Loucy (cell line): ENCODE measurements around the gene CDCP1.

Experiments
- H2AFZ ChIP-seq: fragments of 200-600 bp; sonication (generic); 2 replicates; pipeline ENCODE4 v1.6.0; 2016; ENCODE audit warnings: antibody characterized with exemption, mild to moderate bottlenecking, low read length, moderate library complexity
- H3F3A ChIP-seq: fragments of 200-600 bp; 2 replicates; pipeline ENCODE4 v1.6.0; 2016; ENCODE audit warnings: antibody characterized with exemption, low read depth, mild to moderate bottlenecking
- H3K27me3 ChIP-seq: fragments of 200-600 bp; sonication (generic); 2 replicates; pipeline ENCODE4 v1.6.1; 2014; ENCODE audit warnings: low read length, mild to moderate bottlenecking; ENCODE audit not compliant: insufficient read depth, poor library complexity, severe bottlenecking
- H3K36me3 ChIP-seq: fragments of 200-600 bp; sonication (generic); 2 replicates; pipeline ENCODE4 v1.6.1; 2016; ENCODE audit warnings: low read length; ENCODE audit not compliant: insufficient read depth
- H3K4me1 ChIP-seq: fragments of 200-600 bp; sonication (generic); 2 replicates; pipeline ENCODE4 v1.5.1; 2014; ENCODE audit warnings: low read length, mild to moderate bottlenecking; ENCODE audit not compliant: insufficient read depth, poor library complexity, severe bottlenecking
- H3K4me2 ChIP-seq: fragments of 200-600 bp; sonication (generic); 2 replicates; pipeline ENCODE4 v1.6.0; 2014; ENCODE audit warnings: antibody characterized with exemption, low read length, low read depth, mild to moderate bottlenecking; ENCODE audit not compliant: poor library complexity, severe bottlenecking
- H3K4me3 ChIP-seq: fragments of 200-600 bp; sonication (generic); 2 replicates; pipeline ENCODE4 v1.5.1; 2014; ENCODE audit warnings: low read length, mild to moderate bottlenecking, mixed read lengths; ENCODE audit not compliant: poor library complexity, severe bottlenecking
- H3K79me2 ChIP-seq: fragments of 200-600 bp; sonication (generic); 2 replicates; pipeline ENCODE4 v1.6.1; 2014; ENCODE audit warnings: low read length; ENCODE audit not compliant: insufficient read depth
- H3K9ac ChIP-seq: fragments of 200-600 bp; sonication (generic); 2 replicates; pipeline ENCODE4 v1.6.0; 2014; ENCODE audit warnings: mild to moderate bottlenecking, low read depth, low read length, moderate library complexity; ENCODE audit not compliant: poor library complexity, severe bottlenecking
- H3K9me2 ChIP-seq: fragments of 200-600 bp; sonication (generic); replicated peaks from 2 replicates; pipeline ENCODE4 v1.6.1; 2016; ENCODE audit warnings: low read depth, low read length, mixed read lengths
- H3K9me3 ChIP-seq: fragments of 200-600 bp; sonication (generic); 2 replicates; pipeline ENCODE4 v1.6.1; 2014; ENCODE audit warnings: mild to moderate bottlenecking, antibody characterized with exemption, low read length, low read depth; ENCODE audit not compliant: insufficient read depth
- H4K20me1 ChIP-seq: fragments of 200-600 bp; sonication (generic); 2 replicates; pipeline ENCODE4 v1.6.0; 2014; ENCODE audit warnings: antibody characterized with exemption, low read length, mild to moderate bottlenecking; ENCODE audit not compliant: insufficient read depth, poor library complexity, severe bottlenecking
- CTCF ChIP-seq: fragments of 200-600 bp; sonication (generic); conservative IDR thresholded peaks from 2 replicates; pipeline ENCODE4 v1.5.1; 2014; ENCODE audit warnings: mild to moderate bottlenecking, antibody characterized with exemption, low read length
- EZH2phosphoT487 ChIP-seq: fragments of 200-600 bp; IDR thresholded peaks from 2 replicates; pipeline ENCODE4 v1.6.1; 2018; ENCODE audit warnings: antibody characterized with exemption, mild to moderate bottlenecking, moderate library complexity, borderline replicate concordance

CDCP1 gene

DNA sequence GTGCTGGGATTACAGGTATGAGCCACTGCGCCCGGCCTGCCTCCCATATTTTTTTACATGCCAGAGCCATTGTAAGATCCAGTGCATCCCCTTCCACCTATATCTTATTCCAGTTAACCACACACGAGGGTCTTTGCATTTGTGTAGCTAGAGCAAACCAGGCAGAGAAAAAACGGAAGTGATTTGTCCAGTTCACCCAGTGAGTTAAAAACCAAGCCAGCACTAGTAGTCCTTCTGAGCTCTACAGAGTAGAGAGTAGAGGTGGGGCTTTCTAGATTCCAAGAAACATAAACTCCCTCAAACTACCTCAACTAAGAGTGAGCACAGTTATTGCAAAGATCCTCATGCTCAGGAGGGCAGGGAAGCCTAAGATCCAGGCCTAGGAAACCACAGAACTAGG, 45.2 kb upstream of the CDCP1 start:
- H3K9me2 ChIP-seq: no peaks in the 10 kb centered on the region
- H3K9ac ChIP-seq: no peak overlapping the region
- H3K79me2 ChIP-seq: no peaks in the 10 kb centered on the region
- H3K27me3 ChIP-seq: no peaks in the 10 kb centered on the region
- H3F3A ChIP-seq: no peaks in the 10 kb centered on the region
- TF ChIP-seq EZH2phosphoT487 (no peak), CTCF (no peak)
- H3K4me3 ChIP-seq: no peak overlapping the region
- no peaks in the 10 kb centered on the region for H3K9me3 ChIP-seq
- H3K36me3 ChIP-seq: no peaks in the 10 kb centered on the region
- peaks cover 25% of the 10 kb centered on the region for H3K4me1 ChIP-seq
- H3K4me2 ChIP-seq: no peak overlapping the region
- no peak overlapping the region for H2AFZ ChIP-seq
- H4K20me1 ChIP-seq: no peaks in the 10 kb centered on the region

GRCh38 chr3:45188719-45189659, 42.8 kb upstream of the CDCP1 start:
- Histone ChIP-seq H4K20me1 (no peaks in the 10 kb centered on the region), H3K27me3 (no peaks in the 10 kb centered on the region), H3K4me2 (no peak overlapping the region), H3K79me2 (no peaks in the 10 kb centered on the region), H3K9me3 (no peaks in the 10 kb centered on the region), H3K4me3 (no peak overlapping the region), H3K9me2 (no peaks in the 10 kb centered on the region), H3K36me3 (no peaks in the 10 kb centered on the region), H3F3A (no peaks in the 10 kb centered on the region), H3K9ac (no peak overlapping the region), H2AFZ (peak overlapping the region; percentile 50), H3K4me1 (peaks cover 41% of the 10 kb centered on the region)
- TF ChIP-seq CTCF: no peak
- TF ChIP-seq EZH2phosphoT487: no peak

DNA sequence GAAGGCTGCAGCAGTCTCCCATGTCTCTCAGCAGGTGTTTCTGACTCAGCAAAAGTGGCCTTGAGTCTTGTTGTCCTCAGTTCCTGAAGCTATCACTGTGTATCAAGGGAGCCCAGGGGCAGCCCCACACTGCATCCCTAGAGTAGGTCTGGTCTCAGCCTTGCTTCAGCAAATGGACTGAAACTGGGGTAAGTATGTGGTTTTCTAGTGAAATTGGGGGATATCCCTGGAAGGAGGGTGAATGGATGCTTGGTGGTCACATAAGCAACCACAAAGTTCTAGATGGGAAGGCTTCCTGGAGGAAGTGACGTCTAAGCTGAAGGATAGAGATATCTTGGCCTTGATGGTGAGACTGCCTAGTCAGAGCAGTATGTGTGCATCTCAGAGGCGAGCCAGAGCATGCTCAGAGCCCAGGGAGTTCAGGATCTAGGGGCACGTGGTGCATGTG, 41.5 kb upstream of the CDCP1 start:
- Histone ChIP-seq H3K4me1 (peaks cover 50% of the 10 kb centered on the region), H3F3A (no peaks in the 10 kb centered on the region), H3K27me3 (no peaks in the 10 kb centered on the region), H3K4me3 (no peak overlapping the region), H2AFZ (no peak overlapping the region), H3K9me2 (no peaks in the 10 kb centered on the region), H3K36me3 (no peaks in the 10 kb centered on the region), H4K20me1 (no peaks in the 10 kb centered on the region), H3K79me2 (no peaks in the 10 kb centered on the region), H3K4me2 (no peak overlapping the region), H3K9me3 (no peaks in the 10 kb centered on the region), H3K9ac (no peak overlapping the region)
- TF ChIP-seq EZH2phosphoT487 (no peak), CTCF (no peak)
